Smooth muscle cell (in vitro differentiated cells): Measurements from ENCODE around the gene NOP58. TPM values are rescaled to one million over a fixed set of nuclear protein-coding genes. Genes with fewer than 3 reads are reported as not detected.

Experiments used
- DNase-seq: peaks from one replicate; lab custom pipeline; 2025; ENCODE audit not compliant: unreplicated experiment; lab: John Stamatoyannopoulos, UW
- H2AFZ ChIP-seq: fragments of 200-600 bp; sonication (generic); 2 replicates; pipeline ENCODE4 v1.6.0; 2016; ENCODE audit warnings: antibody characterized with exemption, low read depth, mild to moderate bottlenecking
- H3F3A ChIP-seq: fragments of 200-600 bp; sonication (generic); 2 replicates; pipeline ENCODE4 v1.6.0; 2017; ENCODE audit warnings: antibody characterized with exemption, low read depth
- H3K27ac ChIP-seq: fragments of 200-600 bp; sonication (generic); 2 replicates; pipeline ENCODE4 v1.5.1; 2016; ENCODE audit warnings: low read depth, mild to moderate bottlenecking
- H3K27me3 ChIP-seq: fragments of 200-600 bp; sonication (generic); 2 replicates; pipeline ENCODE4 v1.6.1; 2016; ENCODE audit warnings: low read depth, mild to moderate bottlenecking
- H3K36me3 ChIP-seq: fragments of 200-600 bp; sonication (generic); 2 replicates; pipeline ENCODE4 v1.5.1; 2016; ENCODE audit warnings: low read depth
- H3K4me1 ChIP-seq: fragments of 200-600 bp; sonication (generic); 2 replicates; pipeline ENCODE4 v1.5.1; 2016; ENCODE audit warnings: low read depth
- H3K4me2 ChIP-seq: fragments of 200-600 bp; sonication (generic); 2 replicates; pipeline ENCODE4 v1.6.0; 2016; ENCODE audit warnings: mild to moderate bottlenecking
- H3K4me3 ChIP-seq: fragments of 200-600 bp; sonication (generic); 2 replicates; pipeline ENCODE4 v1.5.1; 2016; ENCODE audit warnings: mild to moderate bottlenecking
- H3K79me2 ChIP-seq: fragments of 200-600 bp; sonication (generic); 2 replicates; pipeline ENCODE4 v1.6.0; 2016; ENCODE audit warnings: low read depth, mild to moderate bottlenecking
- H3K9ac ChIP-seq: fragments of 200-600 bp; sonication (generic); 2 replicates; pipeline ENCODE4 v1.6.0; 2016; ENCODE audit warnings: low read depth
- H3K9me3 ChIP-seq: fragments of 200-600 bp; sonication (generic); replicated peaks from 2 replicates; pipeline ENCODE4 v1.5.1; 2016; ENCODE audit warnings: low read depth
- H4K20me1 ChIP-seq: fragments of 200-600 bp; sonication (generic); 2 replicates; pipeline ENCODE4 v1.6.0; 2016; ENCODE audit warnings: low read depth
- WGBS: methylation state at CpG from one replicate; pipeline ENCODE4 v1.1.7; 2016; ENCODE audit warnings: low lambda C conversion rate; 5-methylcytosine and 5-hydroxymethylcytosine counted together
- polyA plus RNA-seq: library from polyadenylated mRNA; unstranded; fragments of >200 nt; fragmentation: Nextera tagmentation; extraction: Ambion mirVana; gene quantifications from 2 replicates; pipeline ENCODE4 v1.2.1, GENCODE V29; 2016
- total RNA-seq: library from RNA; depleted of rRNA; stranded (reverse); fragments of >200 nt; gene quantifications from 2 replicates; pipeline ENCODE4 v1.2.3, GENCODE V29; 2014
- TF ChIP-seq, protein P1 (sequence below): fragments of 200-600 bp; sonication (generic); IDR thresholded peaks from 2 replicates; pipeline ENCODE4 v1.5.1; 2017; ENCODE audit warnings: borderline replicate concordance, mild to moderate bottlenecking, antibody characterized with exemption; ENCODE audit not compliant: insufficient read depth, poor library complexity, severe bottlenecking

NOP58 gene, protein sequence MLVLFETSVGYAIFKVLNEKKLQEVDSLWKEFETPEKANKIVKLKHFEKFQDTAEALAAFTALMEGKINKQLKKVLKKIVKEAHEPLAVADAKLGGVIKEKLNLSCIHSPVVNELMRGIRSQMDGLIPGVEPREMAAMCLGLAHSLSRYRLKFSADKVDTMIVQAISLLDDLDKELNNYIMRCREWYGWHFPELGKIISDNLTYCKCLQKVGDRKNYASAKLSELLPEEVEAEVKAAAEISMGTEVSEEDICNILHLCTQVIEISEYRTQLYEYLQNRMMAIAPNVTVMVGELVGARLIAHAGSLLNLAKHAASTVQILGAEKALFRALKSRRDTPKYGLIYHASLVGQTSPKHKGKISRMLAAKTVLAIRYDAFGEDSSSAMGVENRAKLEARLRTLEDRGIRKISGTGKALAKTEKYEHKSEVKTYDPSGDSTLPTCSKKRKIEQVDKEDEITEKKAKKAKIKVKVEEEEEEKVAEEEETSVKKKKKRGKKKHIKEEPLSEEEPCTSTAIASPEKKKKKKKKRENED
- 47.4 and 51.4 TPM in 2 replicates for total RNA-seq
- 40.8 and 41.4 TPM in 2 replicates for polyA plus RNA-seq

DNA sequence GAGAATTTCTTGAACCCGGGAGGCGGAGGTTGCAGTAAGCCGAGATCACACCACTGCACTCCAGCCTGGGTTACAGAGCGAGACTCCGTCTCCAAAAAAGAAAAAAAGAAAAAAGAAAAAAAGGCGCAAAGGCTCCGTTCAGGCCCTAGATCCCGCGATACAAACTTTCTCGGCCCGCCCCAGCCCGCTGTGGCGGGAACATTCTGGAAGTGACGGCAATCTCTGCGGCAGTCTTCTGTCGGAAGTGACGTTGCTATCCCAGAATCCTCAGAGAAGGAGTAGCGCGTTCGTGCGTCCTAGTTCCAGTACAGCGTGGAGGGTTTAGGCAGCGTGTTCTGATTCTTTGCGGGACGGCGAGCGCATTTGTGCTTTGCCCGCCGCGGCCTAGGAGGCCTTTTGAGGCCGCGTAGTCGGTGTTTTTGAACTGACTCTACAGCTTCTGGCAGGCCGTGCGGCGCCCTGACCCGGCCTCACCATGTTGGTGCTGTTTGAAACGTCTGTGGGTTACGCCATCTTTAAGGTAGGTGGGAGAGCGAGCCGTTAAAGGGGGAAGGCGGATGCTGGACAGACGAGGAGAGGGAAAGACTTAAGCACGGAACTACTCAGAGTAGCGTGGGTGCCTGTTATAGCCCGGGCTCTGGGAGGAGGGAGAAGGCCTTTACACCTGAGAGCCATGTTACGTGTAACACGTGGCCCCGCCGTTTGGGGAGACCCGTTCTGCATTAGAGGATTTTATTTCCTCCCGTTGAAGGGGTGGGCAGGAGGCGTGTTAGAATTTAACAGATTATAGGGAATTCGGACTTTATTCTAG, at the start of gene NOP58:
TSS of gene NOP58 (plus strand) at position 297 of the 811 bp plus-strand sequence. CDS start at position 476, 179 bp downstream.
- Histone ChIP-seq H3K27ac (peak within 1 kb of the TSS; percentile 97), H3K27me3 (no peaks in the 10 kb centered on the region), H3K4me1 (peaks cover 13% of the 10 kb centered on the region), H3K36me3 (no peaks in the 10 kb centered on the region), H4K20me1 (peaks cover 48% of the 10 kb centered on the region), H3K4me3 (peak within 1 kb of the TSS; percentile 78), H3K9me3 (no peaks in the 10 kb centered on the region), H3F3A (peaks cover 11% of the 10 kb centered on the region), H3K9ac (peak within 1 kb of the TSS; percentile 94), H3K4me2 (peak within 1 kb of the TSS; percentile 99), H3K79me2 (peaks cover 49% of the 10 kb centered on the region), H2AFZ (peak within 1 kb of the TSS; percentile 91)
- peak; percentile 51 for DNase-seq
- TF ChIP-seq, protein P1, sequence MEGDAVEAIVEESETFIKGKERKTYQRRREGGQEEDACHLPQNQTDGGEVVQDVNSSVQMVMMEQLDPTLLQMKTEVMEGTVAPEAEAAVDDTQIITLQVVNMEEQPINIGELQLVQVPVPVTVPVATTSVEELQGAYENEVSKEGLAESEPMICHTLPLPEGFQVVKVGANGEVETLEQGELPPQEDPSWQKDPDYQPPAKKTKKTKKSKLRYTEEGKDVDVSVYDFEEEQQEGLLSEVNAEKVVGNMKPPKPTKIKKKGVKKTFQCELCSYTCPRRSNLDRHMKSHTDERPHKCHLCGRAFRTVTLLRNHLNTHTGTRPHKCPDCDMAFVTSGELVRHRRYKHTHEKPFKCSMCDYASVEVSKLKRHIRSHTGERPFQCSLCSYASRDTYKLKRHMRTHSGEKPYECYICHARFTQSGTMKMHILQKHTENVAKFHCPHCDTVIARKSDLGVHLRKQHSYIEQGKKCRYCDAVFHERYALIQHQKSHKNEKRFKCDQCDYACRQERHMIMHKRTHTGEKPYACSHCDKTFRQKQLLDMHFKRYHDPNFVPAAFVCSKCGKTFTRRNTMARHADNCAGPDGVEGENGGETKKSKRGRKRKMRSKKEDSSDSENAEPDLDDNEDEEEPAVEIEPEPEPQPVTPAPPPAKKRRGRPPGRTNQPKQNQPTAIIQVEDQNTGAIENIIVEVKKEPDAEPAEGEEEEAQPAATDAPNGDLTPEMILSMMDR, result no peak
- under 1% methylated on average over 54 of the region's 54 CpGs for WGBS

DNA sequence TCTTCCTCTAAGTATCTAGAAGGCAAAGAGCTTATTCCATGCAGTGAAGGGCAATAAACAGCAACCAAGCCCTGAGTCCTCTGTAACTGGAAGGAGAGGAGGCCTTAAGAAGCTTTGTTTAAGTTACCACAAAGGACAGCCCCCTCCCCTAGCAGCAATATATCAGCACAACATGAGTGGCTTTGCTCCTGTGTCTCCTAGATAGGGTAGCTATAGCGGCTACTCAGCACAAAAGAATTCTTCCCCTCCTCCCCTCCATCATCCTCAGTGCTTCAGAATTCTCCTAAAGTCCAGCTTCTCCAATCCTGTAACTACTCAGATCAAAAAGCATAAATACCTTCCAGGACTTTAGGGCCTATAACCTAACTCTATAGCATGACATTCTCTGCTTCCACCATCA, 43.7 kb upstream of the NOP58 start:
- Histone ChIP-seq H3F3A (no peaks in the 10 kb centered on the region), H3K4me3 (no peak overlapping the region), H3K4me2 (peak overlapping the region; percentile 53), H3K27me3 (no peaks in the 10 kb centered on the region), H3K9me3 (no peaks in the 10 kb centered on the region), H3K36me3 (no peaks in the 10 kb centered on the region), H3K27ac (peak overlapping the region; percentile 36), H2AFZ (no peak overlapping the region), H3K79me2 (peaks cover 93% of the 10 kb centered on the region), H4K20me1 (peaks cover 95% of the 10 kb centered on the region), H3K4me1 (peaks cover 10% of the 10 kb centered on the region), H3K9ac (no peak overlapping the region)
- TF ChIP-seq, protein P1, result no peak
- DNase-seq, result no peak
- 0% methylated on average over 1 of the region's 1 CpG for WGBS

DNA sequence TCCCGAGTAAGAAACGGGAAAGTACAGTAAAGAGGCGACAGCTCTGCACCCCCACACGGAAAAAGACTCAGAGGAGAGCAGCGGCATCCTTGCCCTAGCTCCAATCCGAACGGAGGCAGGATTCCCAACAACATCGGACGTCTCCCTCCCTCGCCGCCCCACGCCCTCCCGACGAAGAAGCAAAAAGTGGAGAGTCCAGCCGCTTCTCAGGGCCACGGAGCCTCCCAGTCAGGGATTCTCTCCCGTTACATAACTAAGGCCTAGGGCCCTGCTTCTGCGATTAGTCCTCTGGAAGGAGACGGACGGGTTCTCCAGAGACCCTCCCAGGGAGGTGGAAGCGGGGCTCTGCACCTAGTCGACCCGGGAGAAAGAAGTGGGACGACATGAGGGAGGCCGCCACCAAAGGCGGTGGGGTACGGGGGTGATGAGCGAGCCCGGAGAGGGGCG, 27.8 kb upstream of the NOP58 start:
- peak; percentile 44 for DNase-seq
- Histone ChIP-seq H3K4me2 (peak overlapping the region; percentile 88), H3K79me2 (peaks cover 54% of the 10 kb centered on the region), H3K9ac (peak overlapping the region; percentile 91), H3F3A (no peaks in the 10 kb centered on the region), H3K27ac (peak overlapping the region; percentile 87), H3K4me1 (peaks cover 18% of the 10 kb centered on the region), H3K36me3 (no peaks in the 10 kb centered on the region), H4K20me1 (peaks cover 50% of the 10 kb centered on the region), H3K27me3 (no peaks in the 10 kb centered on the region), H2AFZ (peak overlapping the region; percentile 100), H3K4me3 (peak overlapping the region; percentile 98), H3K9me3 (no peaks in the 10 kb centered on the region)
- WGBS, result under 1% methylated on average over 27 of the region's 30 CpGs
- TF ChIP-seq, protein P1, result no peak
